GM12878 (cell line): ENCODE data around the gene NOS1. TPM values are rescaled to one million over a fixed set of nuclear protein-coding genes. Genes with fewer than 3 reads are reported as not detected.

Experiments used
- ATAC-seq: fragments of 200-7000 bp; cut with Tn5 transposase; 3 replicates; pipeline ENCODE4 v1.9.1; 2020; ENCODE audit warnings: mild to moderate bottlenecking, moderate library complexity
- BruUV-seq: library from RNA; stranded (reverse); fragments of 400-500 nt; replicated peaks from 2 replicates; lab custom pipeline; 2021; lab: Mats Ljungman, UMichigan
- CTCF ChIA-PET: fragments of 300-600 bp; sonication (Branson Sonifier 250); formaldehyde crosslinking; extraction: SDS; loops from one replicate; lab custom pipeline; 2021; ENCODE audit warnings: inconsistent platforms; lab: Yijun Ruan, JAX
- POLR2A ChIA-PET: fragments of 350-600 bp; formaldehyde crosslinking; extraction: SDS; loops from one replicate; lab custom pipeline; 2021; ENCODE audit warnings: inconsistent platforms; lab: Charles Lee
- RAD21 ChIA-PET: fragments of 300-600 bp; sonication (Branson Sonifier 250); formaldehyde crosslinking; loops from one replicate; lab custom pipeline; 2023; ENCODE audit warnings: antibody characterized with exemption; ENCODE audit not compliant: unreplicated experiment; lab: Charles Lee
- SMC1A ChIA-PET: fragments of 300-600 bp; sonication (Branson Sonifier 250); formaldehyde crosslinking; loops from one replicate; lab custom pipeline; 2023; ENCODE audit not compliant: unreplicated experiment, uncharacterized antibody; lab: Charles Lee
- DNase-seq: peaks from one replicate; pipeline ENCODE4 v3.0.0-alpha.2; 2011; ENCODE audit warnings: low read depth, low spot score
- FAIRE-seq: peaks from 3 replicates; lab custom pipeline; 2011; peaks lifted over from hg19 to GRCh38; lab: Jason Lieb, UNC
- H2AFZ ChIP-seq: 2 replicates; pipeline ENCODE4 v1.6.0; 2011; ENCODE audit warnings: low read depth, low read length, control low read depth; ENCODE audit not compliant: control insufficient read depth
- H3K27ac ChIP-seq: 2 replicates; pipeline ENCODE4 v1.5.1; 2011; ENCODE audit warnings: control low read depth; ENCODE audit not compliant: control insufficient read depth, insufficient read depth
- H3K27me3 ChIP-seq, 2 experiments: replicated peaks in 1 of 2; 2 replicates each; pipeline versions ENCODE4 v1.6.0 to v1.6.1; 2011; ENCODE audit warnings: low read length in 1 of 2; ENCODE audit not compliant: control insufficient read depth in 2 of 2, insufficient read depth in 2 of 2
- H3K36me3 ChIP-seq, 2 experiments: 2 replicates each; pipeline ENCODE4 v1.5.1; 2011; ENCODE audit warnings: low read length in 1 of 2; ENCODE audit not compliant: control insufficient read depth in 2 of 2, insufficient read depth in 2 of 2
- H3K4me1 ChIP-seq: 2 replicates; pipeline ENCODE4 v1.6.1; 2011; ENCODE audit warnings: mild to moderate bottlenecking, low read length, moderate library complexity, mixed read lengths; ENCODE audit not compliant: control insufficient read depth, insufficient read depth
- H3K4me2 ChIP-seq: 2 replicates; pipeline ENCODE4 v1.6.0; 2011; ENCODE audit warnings: control low read depth; ENCODE audit not compliant: control insufficient read depth, insufficient read depth
- H3K4me3 ChIP-seq: fragments of 200-600 bp; sonication (generic); 2 replicates; pipeline ENCODE4 v1.5.1; 2016
- H3K79me2 ChIP-seq: 2 replicates; pipeline ENCODE4 v1.6.0; 2011; ENCODE audit warnings: low read length; ENCODE audit not compliant: control insufficient read depth, insufficient read depth
- H3K9ac ChIP-seq: 2 replicates; pipeline ENCODE4 v1.8.0; 2011; ENCODE audit warnings: low read length, control low read depth, mixed read lengths; ENCODE audit not compliant: control insufficient read depth, insufficient read depth
- H3K9me3 ChIP-seq: replicated peaks from 3 replicates; pipeline ENCODE4 v1.5.1; 2011; ENCODE audit warnings: mild to moderate bottlenecking, low read length; ENCODE audit not compliant: control insufficient read depth, insufficient read depth
- H4K20me1 ChIP-seq: 2 replicates; pipeline ENCODE4 v1.6.0; 2011; ENCODE audit not compliant: control insufficient read depth, insufficient read depth
- CHD4 ChIP-seq: fragments of 200-600 bp; sonication (generic); IDR thresholded peaks from 2 replicates; pipeline ENCODE4 v1.6.1; 2016; ENCODE audit warnings: mild to moderate bottlenecking
- HDAC6 ChIP-seq: fragments of 200-600 bp; sonication (generic); IDR thresholded peaks from one replicate; pipeline ENCODE4 v1.8.0; 2017; ENCODE audit warnings: antibody characterized with exemption; ENCODE audit not compliant: unreplicated experiment
- WGBS: methylation state at CpG from one replicate; pipeline ENCODE4 v1.1.6; 2016; ENCODE audit warnings: low lambda C conversion rate; ENCODE audit not compliant: insufficient replicate concordance, insufficient coverage; ENCODE audit errors: missing lambda C conversion rate; 5-methylcytosine and 5-hydroxymethylcytosine counted together
- in situ Hi-C: fragments of 300-500 bp; cut with MboI; formaldehyde crosslinking; loops from 9 replicates; pipeline ENCODE4 v1.14.3; 2018; ENCODE audit warnings: mixed read lengths
- intact Hi-C: fragments of 100-400 bp; cut with micrococcal nuclease; formaldehyde crosslinking; loops from one replicate; pipeline ENCODE4 v1.14.2; 2022; ENCODE audit not compliant: unreplicated experiment
- polyA plus RNA-seq, 11 experiments: library from polyadenylated mRNA; depleted of rRNA in 4 of 11; unstranded in 6 of 11; stranded (reverse) in 5 of 11; fragments of >200 nt; fragmentation: Nextera tagmentation in 4 of 11; fragmentation: Illumina TruSeq in 1 of 11; extraction: Ambion mirVana in 4 of 11; extraction: Trizol in 1 of 11; gene quantifications; 1 replicate in 1 of 11; 2 replicates in 10 of 11; pipeline versions ENCODE4 v1.2.1 to v1.2.3, GENCODE V29; 2011 to 2016; ENCODE audit warnings: inconsistent platforms in 2 of 11, missing spikeins in 2 of 11, low read depth in 1 of 11
- total RNA-seq, 4 experiments: library from RNA; depleted of rRNA in 3 of 4; stranded (reverse); fragments of >200 nt in 3 of 4; fragmentation: Illumina TruSeq in 1 of 4; extraction: Trizol in 1 of 4; gene quantifications; 2 replicates each; pipeline versions ENCODE4 v1.2.1 to v1.2.3, GENCODE V29; 2013 to 2021
- TF ChIP-seq, protein P1 (sequence below): fragments of 450-650 bp; IDR thresholded peaks from 2 replicates; pipeline ENCODE4 v1.6.1; 2018; ENCODE audit warnings: mild to moderate bottlenecking, low read depth, moderate library complexity; ENCODE audit not compliant: partially characterized antibody

NOS1 gene
- total and polyA plus RNA-seq, 10 of the 15 experiments (the other 5 are each of a cell fraction or from before 2014, with no cell fraction given): under 0.01 to 0.04 (median 0.01) TPM; not detected in 7

DNA sequence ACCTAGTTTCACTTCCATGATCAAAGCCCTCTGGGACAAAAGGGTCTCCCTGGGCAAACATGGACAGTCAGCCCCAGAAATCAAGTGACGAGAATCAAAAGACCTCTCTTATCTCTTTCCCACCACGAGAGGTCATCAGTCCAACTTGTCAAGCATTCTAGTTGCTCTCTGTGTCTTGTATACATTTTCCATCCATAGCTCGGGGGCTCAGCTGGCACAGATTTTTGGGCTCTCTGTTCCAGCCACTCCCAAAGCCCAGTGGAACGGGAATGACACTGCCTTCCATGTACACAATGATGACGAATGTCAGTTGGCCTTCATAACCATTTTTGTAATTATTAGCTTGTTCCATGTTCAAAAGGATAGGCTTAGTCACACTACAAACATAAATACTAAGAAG is 29.7 kb downstream of the NOS1 start:
- Histone ChIP-seq H3K9me3 (no peaks in the 10 kb centered on the region), H3K4me3 (no peak overlapping the region), H3K36me3 (no peaks in the 10 kb centered on the region), H3K79me2 (no peaks in the 10 kb centered on the region), H3K27ac (no peak overlapping the region), H3K4me1 (no peaks in the 10 kb centered on the region), H3K9ac (no peak overlapping the region), H2AFZ (no peak overlapping the region), H3K27me3 (peaks cover 0 to 1% of the 10 kb centered on the region in 2 experiments; a peak in 1 of 4 replicates), H4K20me1 (no peaks in the 10 kb centered on the region), H3K4me2 (no peak overlapping the region)
- ATAC-seq (no peak), DNase-seq (no peak), FAIRE-seq (no peak)
- ChIA-PET CTCF (interaction anchor here (0.8 kb wide), 1 partner anchor 13 kb away, joined by 3 read pairs; no protein-coding TSS in a partner anchor), SMC1A (no interaction called here), RAD21 (no interaction called here), POLR2A (no interaction called here)
- TF ChIP-seq CHD4: no peak
- TF ChIP-seq, protein P1, sequence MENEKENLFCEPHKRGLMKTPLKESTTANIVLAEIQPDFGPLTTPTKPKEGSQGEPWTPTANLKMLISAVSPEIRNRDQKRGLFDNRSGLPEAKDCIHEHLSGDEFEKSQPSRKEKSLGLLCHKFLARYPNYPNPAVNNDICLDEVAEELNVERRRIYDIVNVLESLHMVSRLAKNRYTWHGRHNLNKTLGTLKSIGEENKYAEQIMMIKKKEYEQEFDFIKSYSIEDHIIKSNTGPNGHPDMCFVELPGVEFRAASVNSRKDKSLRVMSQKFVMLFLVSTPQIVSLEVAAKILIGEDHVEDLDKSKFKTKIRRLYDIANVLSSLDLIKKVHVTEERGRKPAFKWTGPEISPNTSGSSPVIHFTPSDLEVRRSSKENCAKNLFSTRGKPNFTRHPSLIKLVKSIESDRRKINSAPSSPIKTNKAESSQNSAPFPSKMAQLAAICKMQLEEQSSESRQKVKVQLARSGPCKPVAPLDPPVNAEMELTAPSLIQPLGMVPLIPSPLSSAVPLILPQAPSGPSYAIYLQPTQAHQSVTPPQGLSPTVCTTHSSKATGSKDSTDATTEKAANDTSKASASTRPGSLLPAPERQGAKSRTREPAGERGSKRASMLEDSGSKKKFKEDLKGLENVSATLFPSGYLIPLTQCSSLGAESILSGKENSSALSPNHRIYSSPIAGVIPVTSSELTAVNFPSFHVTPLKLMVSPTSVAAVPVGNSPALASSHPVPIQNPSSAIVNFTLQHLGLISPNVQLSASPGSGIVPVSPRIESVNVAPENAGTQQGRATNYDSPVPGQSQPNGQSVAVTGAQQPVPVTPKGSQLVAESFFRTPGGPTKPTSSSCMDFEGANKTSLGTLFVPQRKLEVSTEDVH: no peak
- no peak for TF ChIP-seq HDAC6
- 9% methylated on average over 5 of the region's 5 CpGs for WGBS
- in situ Hi-C loops (no loop called here), intact Hi-C loops (loop anchor here (10.0 kb wide), 1 partner anchor 97 kb away; no protein-coding TSS in a partner anchor)
- BruUV-seq: no TSS peak
